PC-3 (cell line): ENCODE data around the gene NOM1.

Experiments used
- EZH2 ChIP-seq: fragments of 300-600 bp; sonication (generic); IDR thresholded peaks from one replicate; pipeline ENCODE4 v1.6.1; 2017; ENCODE audit warnings: antibody characterized with exemption, mild to moderate bottlenecking, low read length; ENCODE audit not compliant: unreplicated experiment
- EZH2phosphoT487 ChIP-seq: fragments of 300-600 bp; sonication (generic); IDR thresholded peaks from 2 replicates; pipeline ENCODE4 v1.6.1; 2018; ENCODE audit warnings: mild to moderate bottlenecking, antibody characterized with exemption, low read length, borderline replicate concordance
- TF ChIP-seq, protein P1 (sequence below): fragments of 300-600 bp; sonication (generic); conservative IDR thresholded peaks from 2 replicates; pipeline ENCODE4 v1.5.1; 2017; ENCODE audit warnings: antibody characterized with exemption, low read depth, mild to moderate bottlenecking, low read length

GRCh38 chr7:156988343-156989185, 39.1 kb downstream of the NOM1 start:
- TF ChIP-seq, protein P1, sequence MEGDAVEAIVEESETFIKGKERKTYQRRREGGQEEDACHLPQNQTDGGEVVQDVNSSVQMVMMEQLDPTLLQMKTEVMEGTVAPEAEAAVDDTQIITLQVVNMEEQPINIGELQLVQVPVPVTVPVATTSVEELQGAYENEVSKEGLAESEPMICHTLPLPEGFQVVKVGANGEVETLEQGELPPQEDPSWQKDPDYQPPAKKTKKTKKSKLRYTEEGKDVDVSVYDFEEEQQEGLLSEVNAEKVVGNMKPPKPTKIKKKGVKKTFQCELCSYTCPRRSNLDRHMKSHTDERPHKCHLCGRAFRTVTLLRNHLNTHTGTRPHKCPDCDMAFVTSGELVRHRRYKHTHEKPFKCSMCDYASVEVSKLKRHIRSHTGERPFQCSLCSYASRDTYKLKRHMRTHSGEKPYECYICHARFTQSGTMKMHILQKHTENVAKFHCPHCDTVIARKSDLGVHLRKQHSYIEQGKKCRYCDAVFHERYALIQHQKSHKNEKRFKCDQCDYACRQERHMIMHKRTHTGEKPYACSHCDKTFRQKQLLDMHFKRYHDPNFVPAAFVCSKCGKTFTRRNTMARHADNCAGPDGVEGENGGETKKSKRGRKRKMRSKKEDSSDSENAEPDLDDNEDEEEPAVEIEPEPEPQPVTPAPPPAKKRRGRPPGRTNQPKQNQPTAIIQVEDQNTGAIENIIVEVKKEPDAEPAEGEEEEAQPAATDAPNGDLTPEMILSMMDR, result no peak
- TF ChIP-seq EZH2, result no peak
- TF ChIP-seq EZH2phosphoT487, result no peak
